Testis (tissue), 3 donors: ENCODE results near the gene ANXA6. TPM values are rescaled to one million over a fixed set of nuclear protein-coding genes. Genes with fewer than 3 reads are reported as not detected.

Source experiments
- DNase-seq: peaks from one replicate; pipeline ENCODE4 v3.0.0-alpha.2; 2019
- H3K27ac ChIP-seq, 2 donors: fragments of 200-600 bp; sonication (generic); one replicate each; pipeline ENCODE4 v1.5.1; 2019
- H3K27me3 ChIP-seq: fragments of 200-600 bp; sonication (generic); one replicate; pipeline ENCODE4 v1.5.1; 2019
- H3K36me3 ChIP-seq: fragments of 200-600 bp; sonication (generic); one replicate; pipeline ENCODE4 v1.5.1; 2017; ENCODE audit warnings: low read depth; ENCODE audit errors: missing control alignments
- H3K4me1 ChIP-seq: fragments of 200-600 bp; sonication (generic); one replicate; pipeline ENCODE4 v1.5.1; 2019
- H3K4me3 ChIP-seq, 2 donors: fragments of 200-600 bp; sonication (generic); one replicate each; pipeline ENCODE4 v1.5.1; 2017 to 2019
- H3K9me3 ChIP-seq: fragments of 200-600 bp; sonication (generic); one replicate; pipeline ENCODE4 v1.5.1; 2017
- POLR2A ChIP-seq: fragments of 450-650 bp; IDR thresholded peaks from one replicate; pipeline ENCODE4 v1.6.1; 2017; ENCODE audit warnings: antibody characterized with exemption, mild to moderate bottlenecking, moderate library complexity
- whole genome bisulfite sequencing, 2 donors: methylation state at CpG; one replicate each; pipeline ENCODE4 v1.1.5; 2018; 5-methylcytosine and 5-hydroxymethylcytosine counted together
- intact Hi-C: fragments of 100-400 bp; cut with DNase I; formaldehyde crosslinking; loops from one replicate; pipeline ENCODE4 v1.15.1; 2023; ENCODE audit warnings: low total_unique reads
- polyA plus RNA-seq: library from polyadenylated mRNA; stranded (reverse); fragments of 350-450 nt; fragmentation: Illumina TruSeq; extraction: RNeasy Lipid Tissue Mini Kit (QIAGEN cat#74804); gene quantifications from one replicate; pipeline ENCODE4 v1.2.3, GENCODE V29; 2014; ENCODE audit warnings: low read depth, low replicate concordance; ENCODE audit not compliant: insufficient read depth
- total RNA-seq, 2 donors: library from RNA; depleted of rRNA; stranded (reverse); fragments of >200 nt; gene quantifications; one replicate each; pipeline ENCODE4 v1.2.3, GENCODE V29; 2016
- TF ChIP-seq, protein P1 (sequence below), 3 experiments: fragments of 450-650 bp in 2 of 3; fragments of 200-600 bp in 1 of 3; sonication (generic) in 1 of 3; IDR thresholded peaks; one replicate each; pipeline ENCODE4 v1.5.1; 2016 to 2019; ENCODE audit warnings: antibody characterized with exemption in 3 of 3, mild to moderate bottlenecking in 2 of 3, moderate library complexity in 1 of 3

ANXA6 gene
- total and polyA plus RNA-seq, 3 donors from 2014 or later, result 116 to 180 (median 152) TPM

DNA sequence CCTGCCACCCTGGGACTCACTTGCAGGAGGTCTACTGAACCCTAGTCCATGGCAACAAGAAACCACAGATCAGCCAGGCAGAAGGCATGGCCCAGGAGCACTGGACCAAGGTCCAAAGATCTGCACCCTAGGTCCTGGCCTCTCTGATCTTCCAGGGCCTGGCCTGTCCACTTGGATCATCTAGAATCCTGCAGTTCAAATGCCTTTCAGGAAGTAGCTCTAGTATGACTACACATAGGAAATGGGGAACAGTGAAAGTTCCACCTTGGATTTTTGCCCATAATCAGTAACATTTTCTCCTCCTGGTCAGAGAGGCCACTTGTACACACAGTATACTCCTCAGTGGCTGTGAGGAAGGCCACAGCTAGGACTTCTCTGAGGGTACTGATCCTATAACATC is 11.5 kb downstream of the ANXA6 start:
- peaks cover 29% of the 10 kb centered on the region for H3K4me1 ChIP-seq

DNA sequence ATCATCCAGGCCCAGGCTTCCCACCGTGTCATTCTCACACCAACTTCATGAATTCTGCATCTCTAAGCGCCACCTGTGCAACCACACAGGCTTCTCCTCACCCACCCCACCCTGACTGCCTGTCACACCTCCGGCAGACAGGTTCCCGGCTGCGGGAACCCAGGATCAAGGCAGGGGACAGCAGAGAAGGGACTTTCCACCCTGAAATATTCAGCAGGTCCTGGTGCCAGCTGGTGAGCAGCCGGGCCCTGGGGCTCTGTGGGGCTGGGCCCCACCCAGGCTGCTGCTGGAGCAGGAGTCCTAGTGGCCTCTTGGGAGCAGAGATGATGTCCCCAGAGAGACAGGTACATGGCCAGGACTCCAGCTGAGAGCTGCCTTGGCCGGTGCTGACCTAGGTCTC is 12.7 kb downstream of the ANXA6 start:
- no peaks in the 10 kb centered on the region for H3K36me3 ChIP-seq
- no peaks in the 10 kb centered on the region for H3K9me3 ChIP-seq
- WGBS, 2 donors, result 78 to 86% methylated on average over 7 of the region's 7 CpGs
- DNase-seq, result no peak
- no peaks in the 10 kb centered on the region for H3K27me3 ChIP-seq
- no peak overlapping the region for H3K27ac ChIP-seq
- TF ChIP-seq, protein P1, sequence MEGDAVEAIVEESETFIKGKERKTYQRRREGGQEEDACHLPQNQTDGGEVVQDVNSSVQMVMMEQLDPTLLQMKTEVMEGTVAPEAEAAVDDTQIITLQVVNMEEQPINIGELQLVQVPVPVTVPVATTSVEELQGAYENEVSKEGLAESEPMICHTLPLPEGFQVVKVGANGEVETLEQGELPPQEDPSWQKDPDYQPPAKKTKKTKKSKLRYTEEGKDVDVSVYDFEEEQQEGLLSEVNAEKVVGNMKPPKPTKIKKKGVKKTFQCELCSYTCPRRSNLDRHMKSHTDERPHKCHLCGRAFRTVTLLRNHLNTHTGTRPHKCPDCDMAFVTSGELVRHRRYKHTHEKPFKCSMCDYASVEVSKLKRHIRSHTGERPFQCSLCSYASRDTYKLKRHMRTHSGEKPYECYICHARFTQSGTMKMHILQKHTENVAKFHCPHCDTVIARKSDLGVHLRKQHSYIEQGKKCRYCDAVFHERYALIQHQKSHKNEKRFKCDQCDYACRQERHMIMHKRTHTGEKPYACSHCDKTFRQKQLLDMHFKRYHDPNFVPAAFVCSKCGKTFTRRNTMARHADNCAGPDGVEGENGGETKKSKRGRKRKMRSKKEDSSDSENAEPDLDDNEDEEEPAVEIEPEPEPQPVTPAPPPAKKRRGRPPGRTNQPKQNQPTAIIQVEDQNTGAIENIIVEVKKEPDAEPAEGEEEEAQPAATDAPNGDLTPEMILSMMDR (IDR thresholded peaks at IDR 0.05), result no peak
- no peak for TF ChIP-seq POLR2A
- intact Hi-C loops, result no loop called here
- no peak overlapping the region for H3K4me3 ChIP-seq
- peaks cover 23% of the 10 kb centered on the region for H3K4me1 ChIP-seq

More for the DNA sequence above, 11.5 kb downstream of the ANXA6 start:
- no peaks in the 10 kb centered on the region for H3K27me3 ChIP-seq
- no peak overlapping the region for H3K27ac ChIP-seq
- no peak overlapping the region for H3K4me3 ChIP-seq
- intact Hi-C loops, result no loop called here
- TF ChIP-seq, protein P1 (IDR thresholded peaks at IDR 0.05), result no peak
- TF ChIP-seq POLR2A, result no peak
- no peaks in the 10 kb centered on the region for H3K9me3 ChIP-seq
- DNase-seq, result no peak
- H3K36me3 ChIP-seq, result no peaks in the 10 kb centered on the region

DNA sequence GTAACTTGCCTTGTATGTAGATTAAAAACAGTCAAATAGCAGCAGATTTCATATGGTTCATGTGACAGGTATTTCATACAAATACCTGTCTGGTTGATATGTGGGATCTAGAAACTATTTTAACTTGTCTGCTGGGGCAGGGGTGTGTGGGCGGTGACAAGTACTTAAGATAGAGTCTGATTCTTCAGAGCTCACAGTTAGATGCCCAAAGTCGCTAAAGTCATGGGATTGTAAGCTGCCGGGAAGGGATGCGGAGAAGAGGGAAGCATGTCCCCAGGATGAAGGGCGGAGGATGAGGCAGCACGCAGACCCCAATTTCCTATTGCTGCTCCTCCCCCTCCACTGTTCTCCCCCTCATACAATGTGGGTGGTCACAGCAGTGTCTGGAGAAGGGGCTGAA is 13.3 kb downstream of the ANXA6 start:
- H3K4me1 ChIP-seq, result peaks cover 22% of the 10 kb centered on the region
- WGBS, 2 donors, result 70 to 79% methylated on average over 6 of the region's 6 CpGs

DNA sequence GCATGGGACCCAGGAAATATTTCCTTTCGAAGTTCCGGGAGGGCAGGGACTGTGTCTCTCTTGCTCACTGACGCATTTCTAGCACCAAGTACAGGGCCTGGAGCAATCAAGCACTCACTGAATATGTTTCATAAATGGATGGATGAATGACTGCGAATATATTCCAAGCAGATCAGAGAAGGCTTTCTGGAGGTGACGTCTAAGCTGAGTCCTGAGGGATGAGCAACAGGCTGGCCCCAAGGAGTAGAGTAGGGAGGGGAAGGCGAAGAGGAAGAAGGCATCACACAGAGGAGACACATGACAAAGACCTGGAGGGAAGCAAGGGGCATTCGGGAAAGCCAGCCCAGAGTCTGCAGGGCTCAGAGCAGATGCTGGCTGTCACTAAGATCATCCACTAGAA is 13.9 kb downstream of the ANXA6 start:
- no peak overlapping the region for H3K27ac ChIP-seq

More for the DNA sequence above, 13.3 kb downstream of the ANXA6 start:
- Histone ChIP-seq H3K27ac (no peak overlapping the region), H3K9me3 (no peaks in the 10 kb centered on the region), H3K4me3 (no peak overlapping the region), H3K27me3 (no peaks in the 10 kb centered on the region), H3K36me3 (no peaks in the 10 kb centered on the region)
- TF ChIP-seq POLR2A, result no peak
- TF ChIP-seq, protein P1 (IDR thresholded peaks at IDR 0.05), result no peak
- no peak for DNase-seq
- intact Hi-C loops, result no loop called here

DNA sequence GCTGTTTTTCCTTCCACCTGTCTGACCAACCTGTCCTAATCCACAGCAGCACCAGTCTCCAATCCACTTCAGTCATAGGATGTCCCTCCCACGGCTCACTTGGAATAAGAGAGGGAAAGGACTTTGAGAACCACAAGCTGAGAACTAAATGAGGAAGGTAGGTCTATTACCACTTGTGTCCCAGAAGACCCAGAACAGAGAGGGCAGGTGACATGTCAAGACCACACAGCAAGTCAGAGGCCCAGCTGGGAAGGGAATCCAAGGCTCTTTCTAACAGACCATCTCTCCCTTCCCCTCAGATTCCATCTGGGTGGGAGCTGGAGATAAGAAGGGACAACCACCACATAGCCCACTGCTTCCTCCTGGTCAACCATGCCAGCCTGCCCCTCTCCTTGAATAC is 14.6 kb downstream of the ANXA6 start:
- no peak overlapping the region for H3K27ac ChIP-seq
- H3K36me3 ChIP-seq, result no peaks in the 10 kb centered on the region
- TF ChIP-seq, protein P1 (IDR thresholded peaks at IDR 0.05), result no peak
- no peak for TF ChIP-seq POLR2A

More for the DNA sequence above, 13.9 kb downstream of the ANXA6 start:
- WGBS, 2 donors, result 76 to 86% methylated on average over 7 of the region's 7 CpGs
- Histone ChIP-seq H3K27me3 (no peaks in the 10 kb centered on the region), H3K4me3 (no peak overlapping the region), H3K9me3 (no peaks in the 10 kb centered on the region), H3K36me3 (no peaks in the 10 kb centered on the region), H3K4me1 (peaks cover 22% of the 10 kb centered on the region)
- no peak for DNase-seq
- no peak for TF ChIP-seq POLR2A
- TF ChIP-seq, protein P1 (IDR thresholded peaks at IDR 0.05), result no peak
- intact Hi-C loops, result no loop called here

More for the DNA sequence above, 14.6 kb downstream of the ANXA6 start:
- no peak overlapping the region for H3K4me3 ChIP-seq
- DNase-seq, result no peak
- no peaks in the 10 kb centered on the region for H3K27me3 ChIP-seq
- H3K4me1 ChIP-seq, result peaks cover 22% of the 10 kb centered on the region
- 75 to 77% methylated on average over 1 of the region's 1 CpG for WGBS, 2 donors
- intact Hi-C loops, result no loop called here
- no peaks in the 10 kb centered on the region for H3K9me3 ChIP-seq
